Measurements from ENCODE around the gene PLEKHA7.

Gene PLEKHA7

GRCh38 chr11:16771350-16772140 is 242.7 kb downstream of the PLEKHA7 start:
- DNase-seq (ENCODE audit: low spot score) = no peak

DNA sequence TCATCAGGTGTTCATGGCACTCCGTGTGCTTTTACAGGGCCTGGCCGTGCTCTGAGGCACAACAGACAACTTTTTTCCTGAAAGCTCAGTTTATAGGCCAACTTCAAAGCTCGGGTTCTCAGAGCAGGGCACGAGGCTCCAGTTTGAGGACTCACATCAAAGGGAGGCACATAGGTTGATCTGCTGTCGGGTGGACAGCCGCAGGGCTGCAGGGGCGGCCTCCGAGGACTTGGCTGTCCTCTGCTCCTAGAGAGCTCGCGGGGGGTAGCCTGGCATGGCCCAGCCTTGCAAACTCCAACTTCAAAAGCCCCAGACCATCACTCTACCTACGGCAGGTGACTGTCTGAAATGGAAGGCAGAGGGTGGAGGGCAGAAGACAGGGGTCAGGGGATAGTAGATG is 244.2 kb downstream of the PLEKHA7 start:
- DNase-seq (ENCODE audit: low spot score) = no peak

DNA sequence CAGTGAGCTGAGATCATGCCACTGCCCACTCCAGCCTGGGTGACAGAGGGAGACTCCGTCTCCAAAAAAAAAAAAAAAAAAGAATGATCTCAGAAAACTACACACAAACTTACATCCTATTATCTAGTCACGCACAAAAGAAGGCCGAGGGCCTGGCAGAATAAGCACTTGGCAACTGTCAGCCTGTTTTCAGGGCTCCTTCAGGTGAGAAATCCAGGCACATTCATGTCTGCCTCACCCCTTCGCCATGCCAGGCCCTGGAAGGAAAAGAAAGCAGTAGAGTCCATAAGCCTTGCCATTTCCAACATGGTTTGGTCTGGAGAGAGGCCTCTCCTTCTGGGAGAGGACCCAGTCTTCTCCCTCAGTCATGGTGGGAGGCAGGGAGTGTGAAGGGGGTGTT is 244.8 kb downstream of the PLEKHA7 start:
- no peak for DNase-seq (ENCODE audit: low spot score)

- DNase-seq (ENCODE audit: low spot score) = no peak
Measured at GRCh38 chr11:16767957-16768356, 246.3 kb downstream of the PLEKHA7 start.

DNA sequence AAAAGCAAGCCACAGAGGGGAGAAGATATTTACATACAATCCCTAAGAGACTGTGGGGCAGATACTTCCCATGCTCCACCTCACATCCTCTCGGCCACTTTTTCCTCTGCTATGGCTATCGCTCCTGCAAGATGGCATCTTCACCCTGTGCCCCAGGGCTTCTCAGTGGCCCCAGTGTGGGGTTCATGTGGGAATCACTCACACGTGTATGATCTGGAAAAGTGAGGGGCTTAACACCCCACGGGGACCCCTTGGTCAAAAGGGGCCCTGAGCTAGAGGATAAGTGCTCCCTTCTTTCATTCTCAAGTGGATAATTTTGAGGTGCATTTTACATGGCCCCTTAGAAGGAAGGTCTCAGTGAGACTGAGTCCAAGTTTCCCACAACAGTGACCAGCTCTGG is 247.1 kb downstream of the PLEKHA7 start:
- DNase-seq (ENCODE audit: low spot score) = no peak

DNA sequence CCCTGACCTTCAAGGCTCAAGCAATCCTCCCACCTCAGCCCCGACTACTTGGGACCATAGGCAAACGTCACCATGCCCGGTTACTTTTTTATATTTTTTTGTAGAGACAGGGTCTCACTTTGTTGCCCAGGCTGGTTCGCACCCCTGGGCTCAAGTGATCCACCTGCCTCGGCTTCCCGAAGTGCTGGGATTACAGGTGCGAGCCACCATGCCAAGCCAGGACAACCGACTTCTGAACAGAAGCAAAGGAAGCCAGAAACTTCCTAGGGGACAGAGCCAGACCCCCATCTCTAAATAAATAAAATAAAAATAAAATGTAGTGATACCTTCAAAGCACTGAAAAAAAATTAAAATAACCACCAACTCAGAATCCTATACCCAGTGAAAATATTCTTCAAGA is 249.3 kb downstream of the PLEKHA7 start:
- no peak for DNase-seq (ENCODE audit: low spot score)

DNA sequence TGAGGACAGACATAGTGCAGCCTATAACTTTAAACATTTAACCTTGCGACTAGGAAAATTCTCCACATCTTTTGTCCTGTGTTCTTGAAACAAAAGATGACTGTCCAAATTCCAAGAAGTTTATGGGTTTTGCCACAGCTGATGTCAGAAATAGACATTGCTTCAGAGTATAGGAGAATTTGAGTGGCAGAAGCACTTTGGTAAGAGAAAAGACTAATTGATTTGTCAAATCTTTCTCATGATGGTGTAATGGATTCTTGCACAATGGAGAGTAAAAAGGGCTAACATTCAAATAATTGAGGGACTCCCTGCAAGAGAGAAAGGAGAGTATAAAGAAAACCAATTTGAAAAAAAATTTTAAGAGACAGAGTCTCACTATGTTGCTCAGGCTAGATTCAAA is 250.5 kb downstream of the PLEKHA7 start:
- no peak for DNase-seq (ENCODE audit: low spot score)

DNA sequence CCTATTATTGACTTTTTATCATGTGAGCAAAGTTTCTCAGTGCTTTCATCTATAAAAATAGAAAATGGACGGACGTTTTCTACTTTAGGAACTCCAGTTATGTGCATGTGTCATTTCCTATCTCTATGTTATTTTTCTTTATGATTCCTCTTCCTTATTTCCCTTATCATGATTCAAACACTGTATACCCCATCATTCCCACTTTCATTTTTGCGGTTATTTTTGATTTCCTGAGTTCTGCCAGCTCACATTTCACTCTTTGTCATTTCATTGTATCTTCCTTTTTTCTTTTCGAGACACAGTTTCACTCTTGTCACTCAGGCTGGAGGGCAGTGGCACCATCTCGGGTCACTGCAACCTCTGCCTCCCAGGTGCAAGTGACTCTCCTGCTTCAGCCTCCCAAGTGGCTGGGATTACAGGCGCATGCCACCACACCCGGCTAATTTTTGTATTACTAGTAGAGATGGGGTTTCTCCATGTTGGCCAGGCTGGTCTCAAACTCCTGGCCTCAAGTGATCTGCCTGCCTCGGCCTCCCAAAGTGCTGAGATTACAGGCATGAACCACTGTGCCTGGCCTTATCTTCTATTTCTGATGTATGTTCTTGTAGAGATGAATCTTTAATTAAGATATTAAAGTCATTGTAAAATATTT is 254.2 kb downstream of the PLEKHA7 start:
- DNase-seq (ENCODE audit: low spot score) = no peak

DNA sequence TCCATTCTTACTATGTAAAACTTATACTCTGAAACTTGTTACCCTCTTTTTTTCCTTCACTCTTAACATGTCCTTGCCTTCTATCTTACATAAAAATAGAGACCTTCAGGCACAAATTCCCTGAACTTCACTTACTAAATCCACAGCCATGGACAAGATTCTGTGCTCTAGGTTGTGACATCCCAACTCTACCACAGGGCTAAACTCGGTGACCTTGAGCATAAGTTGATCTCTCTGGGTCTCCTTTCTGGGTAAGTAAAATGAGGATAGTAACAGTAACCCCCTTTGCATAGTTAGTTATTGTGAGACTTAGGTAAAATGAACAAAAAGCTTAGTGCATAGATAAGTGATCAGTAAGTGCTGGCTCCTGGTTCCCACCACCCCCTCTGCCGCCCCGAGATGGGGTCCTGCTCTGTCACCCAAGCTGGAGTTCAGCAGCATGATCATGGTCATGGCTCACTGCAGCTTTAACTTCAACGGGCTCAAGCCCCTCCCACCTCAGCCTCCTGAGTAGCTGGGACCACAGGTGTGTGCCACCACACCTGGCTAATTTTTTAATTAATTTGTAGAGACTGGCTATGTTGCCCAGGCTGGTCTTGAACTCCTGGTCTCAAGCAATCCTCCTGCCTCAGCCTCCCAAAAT is 255.7 kb downstream of the PLEKHA7 start:
- DNase-seq (ENCODE audit: low spot score) = no peak

DNA sequence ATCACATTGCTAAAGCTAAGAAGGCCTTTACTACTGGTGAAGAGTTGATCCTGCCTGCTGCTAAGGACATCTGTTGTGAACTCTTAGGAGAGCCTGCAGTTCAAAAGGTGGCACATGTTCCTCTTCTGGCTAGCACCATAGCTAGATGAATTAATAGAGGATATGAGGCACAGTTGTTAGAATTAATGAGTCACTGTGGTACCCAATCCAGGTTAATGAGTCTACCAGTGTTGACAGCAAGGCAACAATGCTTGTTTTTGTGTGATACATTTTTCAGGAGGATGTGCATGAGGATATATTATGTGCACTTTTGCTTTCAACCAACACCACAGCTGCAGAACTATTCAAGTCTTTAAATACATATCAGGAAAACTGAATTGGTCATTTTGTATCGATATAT is 263.8 kb downstream of the PLEKHA7 start:
- DNase-seq (ENCODE audit: low spot score) = no peak

GRCh38 chr11:16749666-16750065 is 264.5 kb downstream of the PLEKHA7 start:
- DNase-seq (ENCODE audit: low spot score) = no peak

- no peak for DNase-seq (ENCODE audit: low spot score)
Measured at GRCh38 chr11:16749092-16749491, 265.1 kb downstream of the PLEKHA7 start.

GRCh38 chr11:16745950-16746605 is 268.1 kb downstream of the PLEKHA7 start:
- no peak for DNase-seq (ENCODE audit: low spot score)

GRCh38 chr11:16744128-16744725 is 270.0 kb downstream of the PLEKHA7 start:
- DNase-seq (ENCODE audit: low spot score) = no peak

GRCh38 chr11:16743478-16743877 is 270.7 kb downstream of the PLEKHA7 start:
- no peak for DNase-seq (ENCODE audit: low spot score)

DNA sequence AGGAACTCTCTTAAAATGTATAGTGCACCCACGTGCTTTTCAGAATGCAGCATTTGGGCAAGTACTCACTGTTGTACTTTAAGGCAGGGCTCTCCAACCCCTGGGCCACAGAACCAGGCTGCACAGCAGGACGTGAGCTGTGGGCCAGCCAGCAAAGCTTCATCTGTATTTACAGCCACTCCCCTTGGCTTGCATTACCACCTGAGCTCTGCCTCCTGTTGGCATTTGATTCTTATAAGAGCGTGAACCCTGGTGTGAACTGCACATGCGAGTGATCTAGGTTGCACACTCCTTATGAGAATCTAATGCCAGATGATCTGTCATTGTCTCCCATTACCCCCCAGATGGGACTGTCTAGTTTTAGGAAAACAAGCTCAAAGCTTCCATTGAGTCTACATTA is 272.7 kb downstream of the PLEKHA7 start:
- no peak for DNase-seq (ENCODE audit: low spot score)

DNA sequence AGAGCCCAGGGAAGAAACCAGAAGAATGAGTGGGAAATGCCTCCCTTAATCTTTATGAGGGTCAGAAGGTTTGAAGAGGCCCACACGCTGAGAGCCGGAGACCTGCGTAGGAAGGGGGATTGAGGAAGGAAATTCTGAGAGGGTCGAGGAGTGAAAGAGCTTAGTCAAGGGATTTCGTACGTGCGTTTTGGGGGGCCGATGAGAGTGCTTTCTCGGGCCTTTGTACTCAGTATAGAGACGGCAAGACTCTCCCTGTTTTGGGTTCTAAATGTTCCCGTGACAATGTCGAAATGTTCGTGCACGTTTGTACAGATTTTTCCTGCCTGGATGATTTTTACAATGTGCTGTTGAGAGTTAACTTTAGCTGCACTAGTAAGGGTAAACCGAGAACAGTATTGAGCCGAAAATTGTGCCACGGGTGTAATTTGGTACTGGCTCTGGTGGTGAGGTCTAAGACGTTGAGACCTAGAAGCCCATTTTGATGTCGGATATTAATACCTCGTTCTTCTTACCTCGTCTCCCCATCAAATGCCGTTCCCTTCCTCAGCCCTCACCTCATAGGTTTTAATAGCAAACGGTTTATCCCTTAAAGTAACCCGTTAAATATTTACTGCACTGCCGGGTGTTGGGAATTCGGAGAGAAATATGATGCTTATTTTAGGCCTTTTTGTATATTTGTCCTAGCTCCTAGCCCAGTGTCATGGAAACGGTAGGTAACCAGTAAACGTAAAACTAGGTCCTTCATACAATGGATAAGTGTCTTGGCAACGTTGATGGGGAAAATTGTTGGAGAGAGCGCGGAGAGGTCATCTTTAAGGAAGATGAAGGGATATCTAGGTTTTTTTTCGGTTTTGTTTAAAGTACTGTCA is 275.0 kb downstream of the PLEKHA7 start:
- DNase-seq (ENCODE audit: low spot score) = peak; percentile 14

DNA sequence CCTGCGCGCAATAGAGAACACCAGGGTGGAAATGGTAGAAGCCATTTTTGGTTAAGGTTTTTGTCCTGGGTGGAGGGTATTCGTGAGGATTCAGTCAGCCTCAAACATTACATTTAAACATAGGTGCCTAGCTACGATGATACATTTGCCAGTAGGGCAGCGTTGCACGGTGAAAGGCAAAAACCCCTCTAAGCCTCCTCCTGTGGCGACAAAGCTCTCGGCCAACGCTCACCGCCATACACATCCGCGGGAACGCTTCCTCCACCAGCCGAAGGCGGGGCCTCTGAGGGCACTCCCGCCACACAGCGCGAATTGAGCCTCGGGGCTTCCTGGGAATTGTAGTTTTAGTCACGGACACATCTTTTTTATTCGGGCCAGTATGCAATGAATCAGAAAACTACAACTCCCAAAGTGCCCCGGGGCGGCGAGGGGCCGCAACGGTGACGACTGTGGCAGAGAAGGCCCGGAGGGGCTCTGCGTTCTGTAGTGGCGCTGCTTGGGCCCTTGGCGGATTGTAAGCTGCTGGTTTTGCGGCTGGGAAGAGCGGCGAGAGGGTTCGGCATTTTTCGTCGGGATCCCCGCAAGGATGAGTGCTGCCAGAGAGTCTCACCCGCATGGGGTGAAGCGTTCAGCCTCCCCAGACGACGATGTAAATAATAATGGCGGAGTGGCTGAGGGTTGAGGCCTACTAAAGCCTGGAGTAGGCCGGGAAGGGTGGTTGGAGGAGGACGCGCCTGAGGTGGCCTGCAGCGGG is 275.8 kb downstream of the PLEKHA7 start, which contains the start of gene C11orf58:
TSS of gene C11orf58 (plus strand) at position 455 of the 754 bp plus-strand sequence. CDS start at position 587, 132 bp downstream.
- DNase-seq (ENCODE audit: low spot score) = peak; percentile 98

DNA sequence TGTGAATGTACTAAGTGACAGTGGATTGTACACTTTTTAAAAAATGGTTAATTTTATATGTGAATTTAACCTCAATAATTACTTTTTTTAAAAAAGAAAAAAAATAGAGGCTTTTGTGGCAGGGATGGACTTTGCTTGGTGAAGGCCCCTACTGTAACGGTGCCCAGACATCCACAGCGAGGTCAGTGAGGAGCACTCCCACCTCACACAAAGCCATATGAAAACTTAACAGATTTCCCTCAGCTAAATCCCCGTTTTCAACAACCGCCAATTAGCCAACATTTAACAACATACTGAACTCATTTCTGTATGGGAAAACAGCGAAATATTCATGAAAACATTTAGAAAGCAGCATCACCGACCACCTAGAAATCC is 276.4 kb downstream of the PLEKHA7 start:
- no peak for DNase-seq (ENCODE audit: low spot score)

Measured in cerebellar cortex (tissue), 1 donor.